Measurements from ENCODE around the gene ARID1B. TPM values are rescaled to one million over a fixed set of nuclear protein-coding genes. Genes with fewer than 3 reads are reported as not detected.

ARID1B gene
- total and polyA plus RNA-seq, 4 donors, result 7.0 to 49.0 (median 24.2) TPM

GRCh38 chr6:157099912-157100593 lies 322.9 kb downstream of the ARID1B start:
- no peak overlapping the region for H3K9ac ChIP-seq (ENCODE audit: low read depth in 1 of 2, low read length in 2 of 2)
- no peak for DNase-seq (ENCODE audit: low spot score)
- TF ChIP-seq TAF1 (conservative IDR thresholded peaks at IDR 0.05), result no peak
- TF ChIP-seq EGR1 (IDR thresholded peaks at IDR 0.05; ENCODE audit: low read depth in 2 of 2), result no peak
- no peak for TF ChIP-seq NR2F2 (IDR thresholded peaks at IDR 0.05)
- TF ChIP-seq FOXA2 (IDR thresholded peaks at IDR 0.05), result no peak
- no peaks in the 10 kb centered on the region for H3K9me3 ChIP-seq (ENCODE audit: control insufficient read depth in 4 of 4, low read length in 3 of 4)
- H3K4me3 ChIP-seq (ENCODE audit: low read depth in 1 of 3, low read length in 3 of 3), result no peak overlapping the region
- no peak overlapping the region for H3K27ac ChIP-seq (ENCODE audit: low read depth in 1 of 2, low read length in 2 of 2)
- H3K4me1 ChIP-seq (ENCODE audit: control insufficient read depth in 4 of 4, insufficient read depth in 4 of 4, low read length in 3 of 4), result peaks cover 0 to 14% (median 12%) of the 10 kb centered on the region in 4 donors
- no peaks in the 10 kb centered on the region for H3K36me3 ChIP-seq (ENCODE audit: control insufficient read depth in 4 of 4, insufficient read depth in 3 of 4, low read depth in 1 of 4, low read length in 3 of 4)
- WGBS, result 75% methylated on average over 7 of the region's 7 CpGs
- no peaks in the 10 kb centered on the region for H3K27me3 ChIP-seq (ENCODE audit: control insufficient read depth in 4 of 4, insufficient read depth in 4 of 4, low read length in 3 of 4)

- 88% methylated on average over 1 of the region's 1 CpG for WGBS
- Histone ChIP-seq H3K36me3 (ENCODE audit: control insufficient read depth in 4 of 4, insufficient read depth in 3 of 4, low read depth in 1 of 4, low read length in 3 of 4) (no peaks in the 10 kb centered on the region), H3K4me3 (ENCODE audit: low read depth in 1 of 3, low read length in 3 of 3) (no peak overlapping the region), H3K9ac (ENCODE audit: low read depth in 1 of 2, low read length in 2 of 2) (no peak overlapping the region), H3K4me1 (ENCODE audit: control insufficient read depth in 4 of 4, insufficient read depth in 4 of 4, low read length in 3 of 4) (peaks cover 0 to 8% (median 3%) of the 10 kb centered on the region in 4 donors), H3K9me3 (ENCODE audit: control insufficient read depth in 4 of 4, low read length in 3 of 4) (no peaks in the 10 kb centered on the region), H3K27ac (ENCODE audit: low read depth in 1 of 2, low read length in 2 of 2) (no peak overlapping the region), H3K27me3 (ENCODE audit: control insufficient read depth in 4 of 4, insufficient read depth in 4 of 4, low read length in 3 of 4) (no peaks in the 10 kb centered on the region)
- TF ChIP-seq ATF3 (IDR thresholded peaks at IDR 0.05), result no peak
- no peak for TF ChIP-seq YY1 (IDR thresholded peaks at IDR 0.05)
- TF ChIP-seq FOXA2 (IDR thresholded peaks at IDR 0.05), result no peak
- TF ChIP-seq TAF1 (conservative IDR thresholded peaks at IDR 0.05), result no peak
- no peak for TF ChIP-seq RAD21 (IDR thresholded peaks at IDR 0.05)
- no peak for TF ChIP-seq MAX (IDR thresholded peaks at IDR 0.05)
- no peak for TF ChIP-seq REST (IDR thresholded peaks at IDR 0.05)
- no peak for TF ChIP-seq RXRA (IDR thresholded peaks at IDR 0.05)
- TF ChIP-seq GABPA (IDR thresholded peaks at IDR 0.05 in 1 of 2, conservative IDR thresholded peaks at IDR 0.05 in 1 of 2), result no peak
- no peak for TF ChIP-seq FOXA1 (IDR thresholded peaks at IDR 0.05)
- no peak for TF ChIP-seq HNF4G (IDR thresholded peaks at IDR 0.05)
- DNase-seq (ENCODE audit: low spot score), result no peak
Measured at GRCh38 chr6:157101166-157101565, 324.0 kb downstream of the ARID1B start.

GRCh38 chr6:157104803-157105202 lies 327.6 kb downstream of the ARID1B start:
- H3K4me3 ChIP-seq (ENCODE audit: low read depth in 1 of 3, low read length in 3 of 3), result no peak overlapping the region
- 88% methylated on average over 1 of the region's 1 CpG for WGBS
- H3K36me3 ChIP-seq (ENCODE audit: control insufficient read depth in 4 of 4, insufficient read depth in 3 of 4, low read depth in 1 of 4, low read length in 3 of 4), result no peaks in the 10 kb centered on the region
- H3K27me3 ChIP-seq (ENCODE audit: control insufficient read depth in 4 of 4, insufficient read depth in 4 of 4, low read length in 3 of 4), result no peaks in the 10 kb centered on the region
- TF ChIP-seq FOXA1 (IDR thresholded peaks at IDR 0.05) (no peak), HNF4G (IDR thresholded peaks at IDR 0.05) (no peak), FOXA2 (IDR thresholded peaks at IDR 0.05) (no peak), MAX (IDR thresholded peaks at IDR 0.05) (no peak), JUND (IDR thresholded peaks at IDR 0.05) (no peak)
- no peaks in the 10 kb centered on the region for H3K9me3 ChIP-seq (ENCODE audit: control insufficient read depth in 4 of 4, low read length in 3 of 4)
- peaks cover 0 to 5% (median 2%) of the 10 kb centered on the region in 4 donors for H3K4me1 ChIP-seq (ENCODE audit: control insufficient read depth in 4 of 4, insufficient read depth in 4 of 4, low read length in 3 of 4)
- DNase-seq (ENCODE audit: low spot score), result no peak
- H3K9ac ChIP-seq (ENCODE audit: low read depth in 1 of 2, low read length in 2 of 2), result no peak overlapping the region
- H3K27ac ChIP-seq (ENCODE audit: low read depth in 1 of 2, low read length in 2 of 2), result no peak overlapping the region

All from liver (tissue), 9 donors.